ENCODE measurements around the gene COLQ. TPM values are rescaled to one million over a fixed set of nuclear protein-coding genes. Genes with fewer than 3 reads are reported as not detected.
A peak's percentile ranks its signal among the peaks of the same experiment; 100 is the strongest.

The COLQ gene
- total RNA-seq, 1 donor from 2014 or later, result under 0.01 TPM

GRCh38 chr3:15520185-15520584 is 1.3 kb downstream of the COLQ start:
- no peaks in the 10 kb centered on the region for H3K36me3 ChIP-seq (ENCODE audit: control insufficient read depth, insufficient read depth, low read length)
- peaks cover 4% of the 10 kb centered on the region for H3K27me3 ChIP-seq (ENCODE audit: control insufficient read depth, insufficient read depth, low read length)
- H3K4me3 ChIP-seq (ENCODE audit: low read depth, low read length), result no peak overlapping the region
- no peak for TF ChIP-seq CTCF (IDR thresholded peaks at IDR 0.05; ENCODE audit: insufficient read depth, low read length, severe bottlenecking)
- FAIRE-seq (no peak), DNase-seq (ENCODE audit: low read depth) (peak; percentile 29)

GRCh38 chr3:15519096-15519495 is 2.4 kb downstream of the COLQ start:
- FAIRE-seq (no peak), DNase-seq (ENCODE audit: low read depth) (no peak)
- H3K27me3 ChIP-seq (ENCODE audit: control insufficient read depth, insufficient read depth, low read length), result peaks cover 4% of the 10 kb centered on the region
- no peak for TF ChIP-seq CTCF (IDR thresholded peaks at IDR 0.05; ENCODE audit: insufficient read depth, low read length, severe bottlenecking)
- H3K4me3 ChIP-seq (ENCODE audit: low read depth, low read length), result no peak overlapping the region
- no peaks in the 10 kb centered on the region for H3K36me3 ChIP-seq (ENCODE audit: control insufficient read depth, insufficient read depth, low read length)

GRCh38 chr3:15514663-15515340 is 6.7 kb downstream of the COLQ start:
- TF ChIP-seq CTCF (IDR thresholded peaks at IDR 0.05; ENCODE audit: insufficient read depth, low read length, severe bottlenecking), result no peak
- Histone ChIP-seq H3K4me3 (ENCODE audit: low read depth, low read length) (no peak overlapping the region), H3K36me3 (ENCODE audit: control insufficient read depth, insufficient read depth, low read length) (no peaks in the 10 kb centered on the region), H3K27me3 (ENCODE audit: control insufficient read depth, insufficient read depth, low read length) (no peaks in the 10 kb centered on the region)
- FAIRE-seq (no peak), DNase-seq (ENCODE audit: low read depth) (no peak)

- DNase-seq (ENCODE audit: low read depth), result no peak
- FAIRE-seq, result no peak
- no peak for TF ChIP-seq CTCF (IDR thresholded peaks at IDR 0.05; ENCODE audit: insufficient read depth, low read length, severe bottlenecking)
- no peaks in the 10 kb centered on the region for H3K36me3 ChIP-seq (ENCODE audit: control insufficient read depth, insufficient read depth, low read length)
- H3K27me3 ChIP-seq (ENCODE audit: control insufficient read depth, insufficient read depth, low read length), result no peaks in the 10 kb centered on the region
- H3K4me3 ChIP-seq (ENCODE audit: low read depth, low read length), result no peak overlapping the region
Measured at GRCh38 chr3:15513810-15514662, 7.5 kb downstream of the COLQ start.

GRCh38 chr3:15513116-15513515 is 8.4 kb downstream of the COLQ start:
- no peak for TF ChIP-seq CTCF (IDR thresholded peaks at IDR 0.05; ENCODE audit: insufficient read depth, low read length, severe bottlenecking)

More at GRCh38 chr3:15513116-15513515, 8.4 kb downstream of the COLQ start:
- no peaks in the 10 kb centered on the region for H3K27me3 ChIP-seq (ENCODE audit: control insufficient read depth, insufficient read depth, low read length)
- no peak for FAIRE-seq
- H3K36me3 ChIP-seq (ENCODE audit: control insufficient read depth, insufficient read depth, low read length), result no peaks in the 10 kb centered on the region
- no peak overlapping the region for H3K4me3 ChIP-seq (ENCODE audit: low read depth, low read length)
- no peak for DNase-seq (ENCODE audit: low read depth)

Data from bronchial epithelial cell (primary cell).